Stimulated activated naive B cell treated with anti-CD40 and anti-IgM and Interleukin-4, amounts not matched to agents 10 μg/mL and 1 μg/mL and 100 μg/mL, for 72 hours (primary cell): ENCODE results near the gene UBN1.
"Not testable (repeated sequence)": the region's sequence is repeated elsewhere in the genome, so short reads cannot be mapped to it uniquely, and the experiment has no call there.

Source experiments
- ATAC-seq, 2 donors: fragments of 150-1000 bp; cut with Tn5 transposase; replicated peaks; 2 replicates each; pipeline ENCODE4 v1.10.0; 2021; ENCODE audit warnings: moderate library complexity in 1 of 2
- DNase-seq: peaks from one replicate; pipeline ENCODE4 v3.0.0; 2021
- H3K27ac Mint-ChIP-seq: one replicate; pipeline ENCODE4 v1.8.0; 2022; ENCODE audit warnings: mild to moderate bottlenecking, mixed read lengths
- H3K27me3 Mint-ChIP-seq, 2 donors: one replicate each; pipeline ENCODE4 v1.8.0; 2022; ENCODE audit warnings: mixed read lengths in 2 of 2
- H3K36me3 Mint-ChIP-seq, 2 donors: one replicate each; pipeline ENCODE4 v1.8.0; 2022; ENCODE audit warnings: mixed read lengths in 2 of 2, mild to moderate bottlenecking in 1 of 2
- H3K4me1 Mint-ChIP-seq, 2 donors: one replicate each; pipeline ENCODE4 v1.8.0; 2022; ENCODE audit warnings: mixed read lengths in 2 of 2, mild to moderate bottlenecking in 1 of 2
- H3K4me3 Mint-ChIP-seq, 2 donors: one replicate each; pipeline ENCODE4 v1.8.0; 2022; ENCODE audit warnings: mild to moderate bottlenecking in 2 of 2, mixed read lengths in 2 of 2, moderate library complexity in 1 of 2
- H3K9me3 Mint-ChIP-seq, 2 donors: one replicate each; pipeline ENCODE4 v1.8.0; 2022; ENCODE audit warnings: mixed read lengths in 2 of 2, mild to moderate bottlenecking in 1 of 2

Gene UBN1

GRCh38 chr16:4892361-4893102 lies 45.3 kb downstream of the UBN1 start:
- no peaks in the 10 kb centered on the region for H3K9me3 Mint-ChIP-seq

GRCh38 chr16:4893103-4893862 lies 46.0 kb downstream of the UBN1 start:
- Mint-ChIP-seq H3K9me3 (peaks cover 2% of the 10 kb centered on the region in 2 donors), H3K4me3 (no peak overlapping the region), H3K27me3 (peaks cover 0 to 5% of the 10 kb centered on the region in 2 donors), H3K4me1 (no peaks in the 10 kb centered on the region), H3K27ac (no peak overlapping the region), H3K36me3 (peaks cover 0 to under 1% of the 10 kb centered on the region in 2 donors)
- ATAC-seq (no peak), DNase-seq (no peak)

More at GRCh38 chr16:4892361-4893102, 45.3 kb downstream of the UBN1 start:
- ATAC-seq, result no peak
- no peak overlapping the region for H3K27ac Mint-ChIP-seq
- H3K36me3 Mint-ChIP-seq, result peaks cover 0 to 4% of the 10 kb centered on the region in 2 donors
- H3K4me3 Mint-ChIP-seq, result no peak overlapping the region
- peaks cover 0 to under 1% of the 10 kb centered on the region in 2 donors for H3K27me3 Mint-ChIP-seq
- H3K4me1 Mint-ChIP-seq, result no peaks in the 10 kb centered on the region
- DNase-seq, result no peak

- DNase-seq (no peak), ATAC-seq (peak in 1 of 2 donors; percentile 27)
- H3K27ac Mint-ChIP-seq, result no peak overlapping the region
- H3K27me3 Mint-ChIP-seq, result peaks cover 0 to 7% of the 10 kb centered on the region in 2 donors
- H3K4me1 Mint-ChIP-seq, result no peaks in the 10 kb centered on the region
- peaks cover 4 to 5% of the 10 kb centered on the region in 2 donors for H3K9me3 Mint-ChIP-seq
- no peak overlapping the region for H3K4me3 Mint-ChIP-seq
- H3K36me3 Mint-ChIP-seq, result peaks cover 0 to 2% of the 10 kb centered on the region in 2 donors
Observed at GRCh38 chr16:4894276-4895150, 47.2 kb downstream of the UBN1 start.

GRCh38 chr16:4895366-4895765 lies 48.1 kb downstream of the UBN1 start:
- no peak overlapping the region for H3K4me3 Mint-ChIP-seq
- no peak overlapping the region for H3K27ac Mint-ChIP-seq
- H3K4me1 Mint-ChIP-seq, result no peaks in the 10 kb centered on the region
- no peak for DNase-seq
- peaks cover 0 to 7% of the 10 kb centered on the region in 2 donors for H3K27me3 Mint-ChIP-seq
- peaks cover 4 to 5% of the 10 kb centered on the region in 2 donors for H3K9me3 Mint-ChIP-seq
- ATAC-seq, result no peak
- peaks cover 0 to 2% of the 10 kb centered on the region in 2 donors for H3K36me3 Mint-ChIP-seq

- not testable (repeated sequence) for H3K9me3 Mint-ChIP-seq, H3K36me3 Mint-ChIP-seq, H3K4me3 Mint-ChIP-seq, H3K27me3 Mint-ChIP-seq, H3K4me1 Mint-ChIP-seq, ATAC-seq, H3K27ac Mint-ChIP-seq, DNase-seq
Observed at GRCh38 chr16:4896761-4897160, 49.5 kb downstream of the UBN1 start.

- Mint-ChIP-seq H3K9me3 (peaks cover 4 to 5% of the 10 kb centered on the region in 2 donors), H3K4me1 (no peaks in the 10 kb centered on the region), H3K27ac (no peak overlapping the region), H3K27me3 (peaks cover 3 to 9% of the 10 kb centered on the region in 2 donors), H3K4me3 (no peak overlapping the region), H3K36me3 (peaks cover 0 to 2% of the 10 kb centered on the region in 2 donors)
- ATAC-seq (no peak), DNase-seq (no peak)
Observed at GRCh38 chr16:4897328-4897727, 50.0 kb downstream of the UBN1 start.

GRCh38 chr16:4898811-4899473 lies 51.7 kb downstream of the UBN1 start:
- H3K4me3 Mint-ChIP-seq, result no peak overlapping the region
- ATAC-seq (no peak), DNase-seq (no peak)
- peaks cover 0 to 2% of the 10 kb centered on the region in 2 donors for H3K36me3 Mint-ChIP-seq
- H3K4me1 Mint-ChIP-seq, result no peaks in the 10 kb centered on the region
- H3K27me3 Mint-ChIP-seq, result peaks cover 18 to 21% of the 10 kb centered on the region in 2 donors
- no peak overlapping the region for H3K27ac Mint-ChIP-seq
- peaks cover 4 to 5% of the 10 kb centered on the region in 2 donors for H3K9me3 Mint-ChIP-seq

- DNase-seq (no peak), ATAC-seq (no peak)
- H3K27me3 Mint-ChIP-seq, result peaks cover 22 to 27% of the 10 kb centered on the region in 2 donors
- H3K36me3 Mint-ChIP-seq, result peaks cover 0 to 2% of the 10 kb centered on the region in 2 donors
- no peaks in the 10 kb centered on the region for H3K4me1 Mint-ChIP-seq
- no peak overlapping the region for H3K27ac Mint-ChIP-seq
- H3K9me3 Mint-ChIP-seq, result peaks cover 4 to 5% of the 10 kb centered on the region in 2 donors
- H3K4me3 Mint-ChIP-seq, result no peak overlapping the region
Observed at GRCh38 chr16:4899474-4899846, 52.2 kb downstream of the UBN1 start.

- ATAC-seq (no peak), DNase-seq (no peak)
- Mint-ChIP-seq H3K27me3 (peaks cover 25 to 31% of the 10 kb centered on the region in 2 donors), H3K27ac (no peak overlapping the region), H3K4me3 (no peak overlapping the region), H3K4me1 (no peaks in the 10 kb centered on the region), H3K36me3 (peaks cover 0 to 2% of the 10 kb centered on the region in 2 donors), H3K9me3 (peaks cover 4 to 5% of the 10 kb centered on the region in 2 donors)
Observed at GRCh38 chr16:4900036-4900435, 52.8 kb downstream of the UBN1 start.

- no peaks in the 10 kb centered on the region for H3K4me1 Mint-ChIP-seq
- H3K27ac Mint-ChIP-seq, result no peak overlapping the region
- peaks cover 29 to 36% of the 10 kb centered on the region in 2 donors for H3K27me3 Mint-ChIP-seq
- no peak overlapping the region for H3K4me3 Mint-ChIP-seq
- ATAC-seq, result no peak
- H3K9me3 Mint-ChIP-seq, result peaks cover 4 to 5% of the 10 kb centered on the region in 2 donors
- no peak for DNase-seq
- H3K36me3 Mint-ChIP-seq, result peaks cover 0 to 2% of the 10 kb centered on the region in 2 donors
Observed at GRCh38 chr16:4900750-4901149, 53.5 kb downstream of the UBN1 start.

GRCh38 chr16:4902038-4902437 lies 54.8 kb downstream of the UBN1 start:
- ATAC-seq, result no peak
- no peak overlapping the region for H3K4me3 Mint-ChIP-seq
- no peaks in the 10 kb centered on the region for H3K4me1 Mint-ChIP-seq
- no peak for DNase-seq
- peaks cover 0 to 2% of the 10 kb centered on the region in 2 donors for H3K36me3 Mint-ChIP-seq
- H3K27ac Mint-ChIP-seq, result no peak overlapping the region
- peaks cover 29 to 36% of the 10 kb centered on the region in 2 donors for H3K27me3 Mint-ChIP-seq
- H3K9me3 Mint-ChIP-seq, result peaks cover 4 to 5% of the 10 kb centered on the region in 2 donors

GRCh38 chr16:4904108-4904941 lies 57.0 kb downstream of the UBN1 start:
- Mint-ChIP-seq H3K4me3 (no peak overlapping the region), H3K27ac (no peak overlapping the region), H3K27me3 (peaks cover 29 to 30% of the 10 kb centered on the region in 2 donors), H3K36me3 (no peaks in the 10 kb centered on the region), H3K9me3 (no peaks in the 10 kb centered on the region), H3K4me1 (no peaks in the 10 kb centered on the region)
- DNase-seq (no peak), ATAC-seq (no peak)
